Measurements from ENCODE around the gene GRIK2. TPM values are rescaled to one million over a fixed set of nuclear protein-coding genes. Genes with fewer than 3 reads are reported as not detected.

Gene GRIK2
- total and polyA plus RNA-seq, 2 of the 4 experiments (the other 2 are of a cell fraction): 8.2 to 15.2 TPM

- H3K9me3 ChIP-seq (ENCODE audit: control insufficient read depth, insufficient read depth, low read length): no peaks in the 10 kb centered on the region
- no peak overlapping the region for H3K4me2 ChIP-seq (ENCODE audit: low read depth, low read length)
- in situ Hi-C loops (cut with MboI; ENCODE audit: low sequenced_read_pairs) (no loop called here), intact Hi-C loops (cut with micrococcal nuclease) (no loop called here), dilution Hi-C loops (cut with HindIII; ENCODE audit: low sequenced_read_pairs, unreplicated experiment) (no loop called here)
- H4K5ac ChIP-seq (ENCODE audit: low read depth, low read length): no peak overlapping the region
- H3K36me3 ChIP-seq (ENCODE audit: control insufficient read depth, insufficient read depth, low read length): no peaks in the 10 kb centered on the region
- H4K20me1 ChIP-seq (ENCODE audit: insufficient read depth, low read length): no peaks in the 10 kb centered on the region
- H3K4me3 ChIP-seq (ENCODE audit: insufficient read depth, low read depth, low read length): no peak overlapping the region
- no peak for ATAC-seq (ENCODE audit: low read depth)
- no peak overlapping the region for H2AK9ac ChIP-seq (replicated peaks; ENCODE audit: low read depth, low read length, poor library complexity)
- H3K27me3 ChIP-seq (ENCODE audit: control insufficient read depth, insufficient read depth, low read length): no peaks in the 10 kb centered on the region
- H3K27ac ChIP-seq (ENCODE audit: insufficient read depth, low read length): no peak overlapping the region
- no peak overlapping the region for H2BK15ac ChIP-seq (ENCODE audit: low read depth, low read length)
- H2AFZ ChIP-seq (replicated peaks; ENCODE audit: low read length, poor library complexity): no peak overlapping the region
- H2BK20ac ChIP-seq (ENCODE audit: low read depth, low read length): no peak overlapping the region
- BruUV-seq (replicated peaks): no TSS peak
- no peak for DNase-seq
- H3K9ac ChIP-seq (ENCODE audit: low read depth, low read length): no peak overlapping the region
- TF ChIP-seq POLR2A (IDR thresholded peaks at IDR 0.05; ENCODE audit: low read depth, low read length) (no peak), CEBPB (IDR thresholded peaks at IDR 0.05; ENCODE audit: low read depth, low read length) (no peak), CHD1 (IDR thresholded peaks at IDR 0.05; ENCODE audit: low read depth, low read length) (no peak), RCOR1 (IDR thresholded peaks at IDR 0.05; ENCODE audit: insufficient replicate concordance, low read length) (no peak), NFE2L2 (IDR thresholded peaks at IDR 0.05; ENCODE audit: low read depth, low read length) (no peak), MAZ (IDR thresholded peaks at IDR 0.05; ENCODE audit: borderline replicate concordance, low read depth, low read length) (no peak), USF2 (IDR thresholded peaks at IDR 0.05; ENCODE audit: low read depth, low read length) (no peak), RAD21 (IDR thresholded peaks at IDR 0.05; ENCODE audit: low read length) (no peak)
- H3K79me1 ChIP-seq (ENCODE audit: low read depth in 1 of 2, low read length in 2 of 2): 0 out of 4 replicates have a peak, but pooled peaks cover 0 to 2% of the 10 kb centered on the region in 2 experiments
- no peak overlapping the region for H4K8ac ChIP-seq (ENCODE audit: low read depth in 2 of 2, low read length in 2 of 2)
- no peak overlapping the region for H3K23ac ChIP-seq (ENCODE audit: low read depth, low read length)
- no peak overlapping the region for H3K56ac ChIP-seq (ENCODE audit: extremely low read depth, insufficient read depth, low read length)
- ChIA-PET CTCF (no interaction called here), POLR2A (ENCODE audit: unreplicated experiment) (no interaction called here)
- H3K18ac ChIP-seq (ENCODE audit: low read depth, low read length): no peak overlapping the region
- no peaks in the 10 kb centered on the region for H3K4me1 ChIP-seq (ENCODE audit: control insufficient read depth, insufficient read depth, low read length)
- H3K14ac ChIP-seq (replicated peaks; ENCODE audit: low read depth, low read length): no peak overlapping the region
- no peak overlapping the region for H2AK5ac ChIP-seq (ENCODE audit: low read depth, low read length)
- H3K9me1 ChIP-seq (ENCODE audit: insufficient read depth, low read length): no peaks in the 10 kb centered on the region
- H4K91ac ChIP-seq (ENCODE audit: insufficient read depth, low read depth, low read length): no peak overlapping the region
- H2BK5ac ChIP-seq (ENCODE audit: low read depth, low read length, poor library complexity, severe bottlenecking): no peak overlapping the region
- H2BK120ac ChIP-seq (ENCODE audit: low read depth, low read length): no peak overlapping the region
- H3K4ac ChIP-seq (ENCODE audit: low read depth, low read length): no peak overlapping the region
Observed at GRCh38 chr6:101728956-101729355, 335.4 kb downstream of the GRIK2 start.

Measured in IMR-90 (cell line).